ENCODE measurements around the gene MTPN.
A peak's percentile ranks its signal among the peaks of the same experiment; 100 is the strongest.

Gene MTPN

DNA sequence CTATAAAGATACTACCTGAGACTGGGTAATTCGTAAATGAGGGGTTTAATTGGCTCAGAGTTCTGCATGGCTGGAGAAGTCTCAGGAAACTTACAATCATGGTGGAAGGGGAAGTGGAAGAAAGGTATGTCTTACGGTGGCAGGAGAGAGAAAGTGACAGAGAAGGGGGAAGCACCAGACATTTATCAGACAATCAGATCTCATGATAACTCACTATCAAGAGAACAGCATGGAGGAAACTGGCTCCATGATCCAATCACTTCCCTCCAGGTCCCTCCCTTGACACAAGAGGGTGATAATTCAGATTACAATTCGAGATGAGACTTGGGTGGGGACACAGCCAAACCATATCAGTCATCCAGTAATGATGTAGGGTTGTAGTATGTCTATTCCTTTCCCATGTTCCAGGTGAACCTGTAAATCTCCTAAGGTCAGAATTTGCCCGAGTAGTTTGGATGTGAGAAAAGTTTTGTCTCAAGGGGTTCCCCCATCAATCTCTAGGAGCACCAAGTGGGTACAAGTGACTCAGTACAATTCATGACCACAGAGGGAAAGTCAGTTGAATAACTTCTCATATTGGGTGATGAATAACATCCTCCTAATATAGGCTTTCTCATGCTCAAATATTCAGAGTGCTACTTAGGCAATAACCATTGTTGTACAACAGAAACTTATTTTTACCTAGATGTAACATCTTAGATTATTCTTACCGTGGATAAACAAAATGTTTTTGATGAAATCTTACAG lies 39.7 kb upstream of the MTPN start:
- no peak for DNase-seq (ENCODE audit: extremely low spot score)
- POLR2A ChIA-PET: no interaction called here
- CTCF ChIA-PET: interaction anchor here (0.6 to 1.7 kb wide), 2 partner anchors 67 to 216 kb away, joined by 3 to 7 read pairs; no protein-coding TSS in a partner anchor
- TF ChIP-seq NFRKB (IDR thresholded peaks at IDR 0.05): no peak
- no peak for TF ChIP-seq LEF1 (IDR thresholded peaks at IDR 0.05; ENCODE audit: borderline replicate concordance)
- no peak for TF ChIP-seq BHLHE40 (IDR thresholded peaks at IDR 0.05; ENCODE audit: borderline replicate concordance)
- TF ChIP-seq ZNF384 (IDR thresholded peaks at IDR 0.05): no peak
- no peak for TF ChIP-seq ARNT (IDR thresholded peaks at IDR 0.05)
- TF ChIP-seq SUZ12 (IDR thresholded peaks at IDR 0.05): no peak
- no peak for TF ChIP-seq L3MBTL2 (conservative IDR thresholded peaks at IDR 0.05)
- TF ChIP-seq SP1 (IDR thresholded peaks at IDR 0.05): no peak
- no peak for TF ChIP-seq ELF4 (IDR thresholded peaks at IDR 0.05)
- no peak for TF ChIP-seq FOXA1 (IDR thresholded peaks at IDR 0.05)
- TF ChIP-seq FOXK2 (IDR thresholded peaks at IDR 0.05): no peak
- TF ChIP-seq, protein P1, sequence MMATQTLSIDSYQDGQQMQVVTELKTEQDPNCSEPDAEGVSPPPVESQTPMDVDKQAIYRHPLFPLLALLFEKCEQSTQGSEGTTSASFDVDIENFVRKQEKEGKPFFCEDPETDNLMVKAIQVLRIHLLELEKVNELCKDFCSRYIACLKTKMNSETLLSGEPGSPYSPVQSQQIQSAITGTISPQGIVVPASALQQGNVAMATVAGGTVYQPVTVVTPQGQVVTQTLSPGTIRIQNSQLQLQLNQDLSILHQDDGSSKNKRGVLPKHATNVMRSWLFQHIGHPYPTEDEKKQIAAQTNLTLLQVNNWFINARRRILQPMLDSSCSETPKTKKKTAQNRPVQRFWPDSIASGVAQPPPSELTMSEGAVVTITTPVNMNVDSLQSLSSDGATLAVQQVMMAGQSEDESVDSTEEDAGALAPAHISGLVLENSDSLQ (IDR thresholded peaks at IDR 0.05): no peak

- DNase-seq (ENCODE audit: extremely low spot score): no peak
- CTCF ChIA-PET: interaction anchor here (1.7 kb wide), 1 partner anchor 215 kb away, joined by 7 read pairs; no protein-coding TSS in a partner anchor
- POLR2A ChIA-PET: interaction anchor here (1.0 kb wide), 1 partner anchor 68 kb away, joined by 3 read pairs; no protein-coding TSS in a partner anchor
- TF ChIP-seq SP1 (IDR thresholded peaks at IDR 0.05): no peak
- no peak for TF ChIP-seq NFRKB (IDR thresholded peaks at IDR 0.05)
- no peak for TF ChIP-seq LEF1 (IDR thresholded peaks at IDR 0.05; ENCODE audit: borderline replicate concordance)
- no peak for TF ChIP-seq CTBP1 (IDR thresholded peaks at IDR 0.05; ENCODE audit: borderline replicate concordance)
- TF ChIP-seq ARNT (IDR thresholded peaks at IDR 0.05): no peak
- TF ChIP-seq HDGF (IDR thresholded peaks at IDR 0.05; ENCODE audit: borderline replicate concordance): no peak
These were observed 38.5 kb upstream of the MTPN start for GRCh38 chr7:136015638-136016037.

DNA sequence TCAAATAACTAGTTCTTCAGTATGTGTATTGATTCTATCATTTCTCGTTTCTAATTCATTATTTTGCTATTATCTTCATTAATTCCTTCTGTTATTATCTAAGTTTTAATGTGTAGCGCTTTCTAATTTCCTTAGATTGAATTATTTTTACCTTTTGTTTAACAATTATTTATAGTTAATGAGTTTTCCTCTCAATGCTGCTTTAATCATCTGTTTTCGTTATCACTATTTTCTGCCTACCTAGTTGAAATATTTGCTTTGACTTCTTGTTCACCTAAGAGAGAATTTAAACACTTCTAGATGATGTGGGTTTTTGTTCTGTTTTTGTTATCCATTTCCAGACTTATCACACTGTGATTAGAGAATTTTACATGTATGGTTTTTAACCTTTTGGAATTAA lies 37.5 kb upstream of the MTPN start:
- DNase-seq (ENCODE audit: extremely low spot score): no peak
- ChIA-PET POLR2A (no interaction called here), CTCF (no interaction called here)
- TF ChIP-seq L3MBTL2 (conservative IDR thresholded peaks at IDR 0.05): no peak
- TF ChIP-seq LEF1 (IDR thresholded peaks at IDR 0.05; ENCODE audit: borderline replicate concordance): no peak
- no peak for TF ChIP-seq SUZ12 (IDR thresholded peaks at IDR 0.05)
- no peak for TF ChIP-seq CTBP1 (IDR thresholded peaks at IDR 0.05; ENCODE audit: borderline replicate concordance)
- no peak for TF ChIP-seq TARDBP (IDR thresholded peaks at IDR 0.05)
- no peak for TF ChIP-seq ELF4 (IDR thresholded peaks at IDR 0.05)
- TF ChIP-seq ZNF384 (IDR thresholded peaks at IDR 0.05): no peak
- no peak for TF ChIP-seq ARNT (IDR thresholded peaks at IDR 0.05)
- TF ChIP-seq BHLHE40 (IDR thresholded peaks at IDR 0.05; ENCODE audit: borderline replicate concordance): no peak
- no peak for TF ChIP-seq FOXA1 (IDR thresholded peaks at IDR 0.05)
- TF ChIP-seq FOXM1 (IDR thresholded peaks at IDR 0.05; ENCODE audit: borderline replicate concordance): no peak
- no peak for TF ChIP-seq NFRKB (IDR thresholded peaks at IDR 0.05)
- no peak for TF ChIP-seq HDGF (IDR thresholded peaks at IDR 0.05; ENCODE audit: borderline replicate concordance)
- TF ChIP-seq FOXK2 (IDR thresholded peaks at IDR 0.05): no peak
- TF ChIP-seq, protein P1 (IDR thresholded peaks at IDR 0.05): no peak
- TF ChIP-seq SP1 (IDR thresholded peaks at IDR 0.05): no peak

GRCh38 chr7:136012238-136012637 lies 35.1 kb upstream of the MTPN start:
- POLR2A ChIA-PET: no interaction called here
- no peak for TF ChIP-seq FOXM1 (IDR thresholded peaks at IDR 0.05; ENCODE audit: borderline replicate concordance)
- no peak for TF ChIP-seq BHLHE40 (IDR thresholded peaks at IDR 0.05; ENCODE audit: borderline replicate concordance)
- TF ChIP-seq FOXK2 (IDR thresholded peaks at IDR 0.05): no peak
- TF ChIP-seq, protein P1 (IDR thresholded peaks at IDR 0.05): no peak
- TF ChIP-seq ELF4 (IDR thresholded peaks at IDR 0.05): no peak
- no peak for TF ChIP-seq CTBP1 (IDR thresholded peaks at IDR 0.05; ENCODE audit: borderline replicate concordance)
- no peak for TF ChIP-seq HDGF (IDR thresholded peaks at IDR 0.05; ENCODE audit: borderline replicate concordance)
- TF ChIP-seq ARNT (IDR thresholded peaks at IDR 0.05): no peak
- no peak for TF ChIP-seq SP1 (IDR thresholded peaks at IDR 0.05)
- no peak for DNase-seq (ENCODE audit: extremely low spot score)
- CTCF ChIA-PET: no interaction called here

DNA sequence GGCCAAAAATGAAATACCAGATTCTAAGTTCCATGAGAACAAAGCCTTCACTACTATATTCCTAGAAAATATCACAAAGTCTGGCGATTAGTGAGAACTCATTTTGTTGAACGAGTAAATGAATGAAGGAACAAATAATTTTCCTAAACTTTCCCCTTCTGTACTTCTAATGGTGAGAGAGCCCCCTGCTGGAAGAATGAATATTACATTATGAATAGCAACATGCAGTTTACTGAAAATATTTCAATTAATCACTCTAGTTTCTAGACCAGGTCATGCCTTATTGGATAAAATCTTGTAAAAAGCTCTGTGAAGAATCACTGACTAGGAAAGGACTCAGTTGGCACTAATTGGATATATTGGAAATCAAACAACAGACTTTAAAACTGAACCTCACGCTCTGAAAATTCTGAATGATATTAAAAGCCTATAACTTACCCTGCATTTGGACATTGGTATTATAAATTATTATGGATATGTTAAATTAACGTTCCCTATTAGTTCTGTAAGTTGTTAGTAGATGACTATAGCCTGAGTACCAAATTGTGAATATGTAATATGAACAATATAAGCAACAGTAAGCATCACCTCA lies 32.4 kb upstream of the MTPN start:
- POLR2A ChIA-PET: no interaction called here
- CTCF ChIA-PET: interaction anchor here (0.6 to 3.9 kb wide), 3 partner anchors 64 to 208 kb away, joined by 3 to 18 read pairs (median 4); no protein-coding TSS in a partner anchor
- peak; percentile 45 for DNase-seq (ENCODE audit: extremely low spot score)
- TF ChIP-seq ARNT (IDR thresholded peaks at IDR 0.05): no peak
- TF ChIP-seq, protein P1 (IDR thresholded peaks at IDR 0.05): 0 out of 2 replicates have a peak, but pooled peaks have one; percentile 2

- ChIA-PET CTCF (no interaction called here), POLR2A (no interaction called here)
- no peak for DNase-seq (ENCODE audit: extremely low spot score)
- TF ChIP-seq CTBP1 (IDR thresholded peaks at IDR 0.05; ENCODE audit: borderline replicate concordance): no peak
- TF ChIP-seq ZNF384 (IDR thresholded peaks at IDR 0.05): no peak
These were observed 29.0 kb upstream of the MTPN start for GRCh38 chr7:136006208-136006607.
